CD4-positive, alpha-beta memory T cell (primary cell): ENCODE data around the gene GAS6. TPM values are rescaled to one million over a fixed set of nuclear protein-coding genes. Genes with fewer than 3 reads are reported as not detected.
"Not testable (repeated sequence)": the region's sequence is repeated elsewhere in the genome, so short reads cannot be mapped to it uniquely, and the experiment has no call there.

Source experiments
- CTCF ChIA-PET: fragments of 350-600 bp; sonication (Branson Sonifier 250); formaldehyde crosslinking; loops from one replicate; lab custom pipeline; 2021; ENCODE audit warnings: inconsistent platforms; ENCODE audit not compliant: partially characterized antibody; lab: Charles Lee
- POLR2A ChIA-PET: fragments of 350-600 bp; sonication (Branson Sonifier 250); formaldehyde crosslinking; loops from one replicate; lab custom pipeline; 2021; ENCODE audit not compliant: partially characterized antibody; lab: Charles Lee
- DNase-seq, 5 donors: peaks; one replicate each; pipeline versions ENCODE4 v3.0.0 to v3.0.0-alpha.2; 2020 to 2022; ENCODE audit warnings: mixed read lengths in 1 of 5
- H3K27ac ChIP-seq: one replicate; pipeline ENCODE4 v1.7.0; 2013; ENCODE audit warnings: low read depth, low read length
- H3K27me3 ChIP-seq: 2 replicates; pipeline ENCODE4 v1.7.0; 2013; ENCODE audit warnings: mild to moderate bottlenecking, low read length, moderate library complexity; ENCODE audit not compliant: insufficient read depth
- H3K36me3 ChIP-seq: 2 replicates; pipeline ENCODE4 v1.7.0; 2013; ENCODE audit warnings: mild to moderate bottlenecking, low read length, moderate library complexity; ENCODE audit not compliant: insufficient read depth
- H3K4me1 ChIP-seq: 2 replicates; pipeline ENCODE4 v1.7.0; 2013; ENCODE audit warnings: mild to moderate bottlenecking, low read length, moderate library complexity; ENCODE audit not compliant: insufficient read depth
- H3K4me3 ChIP-seq, 2 donors: one replicate each; pipeline ENCODE4 v1.7.0; 2013; ENCODE audit warnings: low read length in 2 of 2, mild to moderate bottlenecking in 1 of 2
- H3K9me3 ChIP-seq, 2 donors: one replicate each; pipeline ENCODE4 v1.7.0; 2013; ENCODE audit warnings: low read length in 2 of 2, control low read depth in 1 of 2; ENCODE audit not compliant: control insufficient read depth in 1 of 2
- H3K27ac Mint-ChIP-seq, 7 donors: one replicate each; pipeline ENCODE4 v1.8.0; 2020 to 2021; ENCODE audit warnings: mixed read lengths in 7 of 7, mild to moderate bottlenecking in 6 of 7, inconsistent platforms in 3 of 7, moderate library complexity in 3 of 7
- H3K27me3 Mint-ChIP-seq, 2 donors: one replicate each; pipeline ENCODE4 v1.8.0; 2020 to 2021; ENCODE audit warnings: mixed read lengths in 2 of 2
- H3K36me3 Mint-ChIP-seq, 2 donors: one replicate each; pipeline ENCODE4 v1.8.0; 2020 to 2021; ENCODE audit warnings: mixed read lengths in 2 of 2, inconsistent platforms in 1 of 2, mild to moderate bottlenecking in 1 of 2
- H3K4me1 Mint-ChIP-seq, 4 donors: one replicate each; pipeline ENCODE4 v1.8.0; 2020 to 2021; ENCODE audit warnings: mixed read lengths in 4 of 4, mild to moderate bottlenecking in 1 of 4
- H3K4me3 Mint-ChIP-seq, 8 donors: one replicate each; pipeline ENCODE4 v1.8.0; 2020 to 2021; ENCODE audit warnings: mixed read lengths in 8 of 8, mild to moderate bottlenecking in 7 of 8, moderate library complexity in 6 of 8, inconsistent platforms in 3 of 8
- H3K9me3 Mint-ChIP-seq, 8 donors: one replicate each; pipeline ENCODE4 v1.8.0; 2020 to 2021; ENCODE audit warnings: mixed read lengths in 8 of 8, mild to moderate bottlenecking in 5 of 8, inconsistent platforms in 3 of 8, moderate library complexity in 1 of 8
- intact Hi-C: fragments of 100-400 bp; cut with micrococcal nuclease; formaldehyde crosslinking; loops from one replicate; pipeline ENCODE4 v1.15.1; 2023
- polyA plus RNA-seq, 2 donors: library from polyadenylated mRNA; unstranded; fragments of 300-500 nt; fragmentation: Illumina TruSeq; gene quantifications; one replicate each; pipeline ENCODE4 v1.2.3, GENCODE V29; 2021
- total RNA-seq, 2 experiments: library from RNA; stranded (reverse); gene quantifications; one replicate each; pipeline ENCODE4 v1.2.3, GENCODE V29; 2021

The GAS6 gene
- total and polyA plus RNA-seq, 4 experiments from 2014 or later, result 0.39 to 17.2 (median 8.8) TPM

DNA sequence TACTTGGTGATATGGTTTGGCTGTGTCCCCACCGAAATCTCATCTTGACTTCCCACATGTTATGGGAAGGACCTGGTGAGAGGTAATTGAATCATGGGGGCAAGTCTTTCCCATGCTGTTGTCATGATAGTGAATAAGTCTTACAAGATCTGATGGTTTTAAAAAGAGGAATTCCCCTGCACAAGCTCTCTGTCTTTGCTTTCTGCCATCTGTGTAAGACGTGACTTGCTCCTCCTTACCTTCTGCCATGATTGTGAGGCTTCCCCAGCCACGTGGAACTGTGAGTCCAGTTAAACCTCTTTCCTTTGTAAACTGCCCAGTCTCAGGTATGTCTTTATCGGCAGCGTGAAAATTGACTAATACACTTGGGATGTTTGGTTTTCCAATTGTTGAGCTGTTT is 4.0 kb upstream of the GAS6 start:
- H3K4me3 ChIP-seq, H3K9me3 ChIP-seq, DNase-seq, H3K36me3 Mint-ChIP-seq, H3K4me1 ChIP-seq, CTCF ChIA-PET, intact Hi-C loops, H3K27ac ChIP-seq, POLR2A ChIA-PET, H3K27ac Mint-ChIP-seq, H3K4me3 Mint-ChIP-seq, H3K9me3 Mint-ChIP-seq, H3K36me3 ChIP-seq: not testable (repeated sequence)
- Mint-ChIP-seq H3K4me1 (peaks cover 4 to 16% (median 6%) of the 10 kb centered on the region in 4 donors), H3K27me3 (peaks cover 37 to 39% of the 10 kb centered on the region in 2 donors)
- H3K27me3 ChIP-seq, result peaks cover 13% of the 10 kb centered on the region

DNA sequence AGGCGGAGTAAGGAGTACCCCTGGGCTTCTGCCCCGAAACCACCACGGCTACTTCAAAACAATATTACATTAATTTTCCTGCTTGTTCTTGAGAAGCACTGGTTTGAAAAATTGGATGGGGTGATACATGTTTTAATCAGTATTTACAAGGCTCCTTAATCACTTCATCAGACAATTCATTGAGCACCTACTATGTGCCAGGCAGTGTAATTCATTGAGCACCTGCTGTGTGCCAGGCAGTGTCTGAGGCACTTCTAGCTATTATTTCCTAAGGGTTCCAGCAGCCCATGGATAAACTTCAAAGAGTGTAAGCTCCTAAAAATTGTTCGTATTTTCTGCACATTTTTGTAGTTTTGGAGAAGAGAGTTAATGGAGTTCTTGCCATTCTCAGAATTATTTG is 1.6 kb upstream of the GAS6 start:
- peaks cover 36 to 48% of the 10 kb centered on the region in 2 donors for H3K27me3 Mint-ChIP-seq
- no peaks in the 10 kb centered on the region for H3K9me3 ChIP-seq
- peaks cover 12% of the 10 kb centered on the region for H3K4me1 ChIP-seq
- H3K36me3 ChIP-seq, result no peaks in the 10 kb centered on the region
- peaks cover 19% of the 10 kb centered on the region for H3K27me3 ChIP-seq
- peaks cover 4 to 21% (median 10%) of the 10 kb centered on the region in 4 donors for H3K4me1 Mint-ChIP-seq
- H3K4me3 Mint-ChIP-seq, result peak overlapping the region; percentile 0 to 69 (median 50)
- H3K27ac Mint-ChIP-seq, result peak overlapping the region in 1 of 7 donors; percentile 42
- no peak for DNase-seq
- no peak overlapping the region for H3K27ac ChIP-seq
- peaks cover 0 to 6% (median 3%) of the 10 kb centered on the region in 8 donors for H3K9me3 Mint-ChIP-seq
- POLR2A ChIA-PET, result no interaction called here
- H3K4me3 ChIP-seq, result no peak overlapping the region
- intact Hi-C loops, result no loop called here
- peaks cover 2 to 8% of the 10 kb centered on the region in 2 donors for H3K36me3 Mint-ChIP-seq
- CTCF ChIA-PET, result no interaction called here

DNA sequence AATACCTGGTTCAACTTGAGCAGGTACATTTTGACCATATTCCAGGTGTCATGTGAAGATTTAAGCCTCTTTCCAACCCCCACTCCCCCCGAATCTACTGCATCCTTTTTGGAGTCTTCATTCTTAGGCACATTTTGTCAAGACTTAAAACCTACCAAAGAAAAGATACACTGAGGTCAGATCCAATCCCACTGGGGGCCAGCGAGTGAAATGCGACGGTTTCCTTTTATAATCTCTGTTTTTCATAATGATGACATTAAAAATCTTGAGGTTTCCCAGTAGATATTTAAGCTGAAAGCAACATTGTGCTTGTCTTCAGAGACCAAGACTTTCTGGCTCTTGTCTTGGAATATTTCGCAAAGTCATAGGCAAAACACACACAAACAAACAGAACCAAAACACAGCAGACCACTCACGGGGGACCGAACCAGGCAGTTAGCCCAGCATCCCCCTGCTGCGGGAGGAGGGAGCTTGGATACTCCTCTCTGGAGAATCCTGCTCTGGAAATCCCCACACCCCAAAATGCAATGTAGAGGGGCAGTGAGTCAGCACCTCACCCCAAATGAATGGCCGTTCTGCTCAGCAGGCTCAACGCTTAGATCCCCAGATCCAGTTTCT is 506 bp upstream of the GAS6 start:
- CTCF ChIA-PET, result no interaction called here
- Histone ChIP-seq H3K36me3 (no peaks in the 10 kb centered on the region), H3K4me3 (no peak overlapping the region), H3K9me3 (no peaks in the 10 kb centered on the region), H3K27ac (no peak overlapping the region), H3K27me3 (peaks cover 19% of the 10 kb centered on the region), H3K4me1 (peaks cover 12% of the 10 kb centered on the region)
- no peak for DNase-seq
- H3K27me3 Mint-ChIP-seq, result peaks cover 33 to 45% of the 10 kb centered on the region in 2 donors
- peaks cover 0 to 6% (median 3%) of the 10 kb centered on the region in 8 donors for H3K9me3 Mint-ChIP-seq
- peaks cover 2 to 8% of the 10 kb centered on the region in 2 donors for H3K36me3 Mint-ChIP-seq
- peaks cover 4 to 22% (median 10%) of the 10 kb centered on the region in 4 donors for H3K4me1 Mint-ChIP-seq
- peak overlapping the region in 2 of 7 donors; percentile 52 to 71 for H3K27ac Mint-ChIP-seq
- POLR2A ChIA-PET, result no interaction called here
- H3K4me3 Mint-ChIP-seq, result peak overlapping the region; percentile 57 to 90 (median 82)
- intact Hi-C loops, result no loop called here

DNA sequence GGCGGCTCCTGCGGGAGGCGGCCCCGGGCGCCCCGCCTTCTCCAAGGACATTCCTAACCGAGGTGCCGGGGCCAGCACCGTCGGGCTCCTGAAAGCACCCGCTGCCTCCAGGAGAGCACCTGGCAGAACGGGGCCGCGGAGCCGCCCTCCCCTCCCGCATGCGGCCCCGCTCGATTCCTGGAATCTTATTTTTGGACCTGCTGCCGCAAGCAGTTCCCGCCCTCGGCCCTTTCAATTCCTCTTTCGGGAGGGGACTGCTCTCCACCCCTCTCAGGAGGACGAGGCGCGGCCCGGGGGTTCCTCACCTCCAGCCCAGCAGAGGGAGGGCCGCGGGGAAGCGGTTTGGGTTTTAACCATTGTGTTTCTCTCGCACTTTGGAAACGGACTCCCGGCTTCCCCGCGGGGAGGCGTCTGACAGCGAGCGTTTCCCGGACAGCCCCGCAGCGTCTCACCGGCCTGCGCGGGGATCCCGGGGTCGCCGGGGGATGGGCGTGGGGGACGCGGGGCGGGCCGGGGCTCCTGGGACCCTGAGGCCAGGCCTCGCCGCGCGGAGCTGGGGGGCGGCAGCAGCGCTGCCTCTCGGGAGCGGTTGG is 849 bp downstream of the GAS6 start:
- ChIA-PET POLR2A (no interaction called here), CTCF (no interaction called here)
- Mint-ChIP-seq H3K27me3 (peaks cover 27 to 39% of the 10 kb centered on the region in 2 donors), H3K9me3 (peaks cover 0 to 5% (median 2%) of the 10 kb centered on the region in 8 donors), H3K4me3 (peak overlapping the region in 7 of 8 donors; percentile 45 to 76 (median 67)), H3K27ac (no peak overlapping the region), H3K36me3 (peaks cover 2 to 8% of the 10 kb centered on the region in 2 donors), H3K4me1 (peaks cover 6 to 26% (median 10%) of the 10 kb centered on the region in 4 donors)
- no peaks in the 10 kb centered on the region for H3K36me3 ChIP-seq
- intact Hi-C loops, result loop anchor here (2.0 kb wide), 1 partner anchor 16 kb away; no protein-coding TSS in a partner anchor
- H3K4me3 ChIP-seq, result no peak overlapping the region
- H3K27ac ChIP-seq, result no peak overlapping the region
- H3K9me3 ChIP-seq, result no peaks in the 10 kb centered on the region
- peaks cover 19% of the 10 kb centered on the region for H3K27me3 ChIP-seq
- no peak for DNase-seq
- H3K4me1 ChIP-seq, result peaks cover 12% of the 10 kb centered on the region

DNA sequence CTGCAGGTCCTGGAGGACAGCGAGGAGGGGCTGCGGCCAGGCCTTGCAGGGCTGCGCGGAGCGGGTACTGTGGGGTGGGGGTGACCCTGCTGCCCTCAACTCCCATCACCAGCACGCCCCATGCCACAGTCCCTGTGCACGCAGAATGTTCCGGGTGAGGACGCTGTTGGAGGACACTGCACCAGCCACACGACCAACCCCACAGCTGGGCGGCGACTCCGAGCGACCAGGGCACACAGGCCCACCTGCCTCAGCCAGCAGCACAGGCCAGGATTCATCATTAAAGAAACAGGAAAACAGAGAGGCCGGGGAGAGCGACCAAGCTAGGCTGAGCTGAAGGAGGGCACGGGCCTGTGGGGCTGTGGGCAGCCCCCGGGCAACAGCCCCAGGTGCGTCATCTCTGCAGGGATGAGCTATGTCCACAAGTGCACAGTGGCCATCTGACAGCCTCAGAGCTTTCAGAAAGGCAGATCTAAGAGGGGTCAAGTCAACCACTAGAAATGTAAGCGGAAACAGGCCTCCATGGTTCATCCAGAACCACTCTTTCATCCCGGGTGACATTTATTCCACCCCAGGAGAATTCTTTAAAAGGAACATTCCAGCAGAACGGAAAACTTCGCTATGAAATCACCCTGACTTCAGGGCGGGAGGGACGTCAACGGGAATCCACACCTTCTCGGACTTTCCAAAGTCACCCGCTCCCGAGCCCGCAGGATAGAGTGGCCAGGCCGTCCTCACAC is 1.5 kb downstream of the GAS6 start:
- intact Hi-C loops, result loop anchor here (2.0 kb wide), 1 partner anchor 16 kb away; no protein-coding TSS in a partner anchor
- CTCF ChIA-PET, result no interaction called here
- no peak overlapping the region for H3K4me3 ChIP-seq
- DNase-seq, result no peak
- Mint-ChIP-seq H3K4me3 (peak overlapping the region; percentile 51 to 84 (median 77)), H3K27ac (no peak overlapping the region), H3K27me3 (peaks cover 25 to 36% of the 10 kb centered on the region in 2 donors), H3K4me1 (peaks cover 6 to 26% (median 10%) of the 10 kb centered on the region in 4 donors), H3K9me3 (peaks cover 0 to 2% (median 0%) of the 10 kb centered on the region in 8 donors), H3K36me3 (peaks cover 2 to 8% of the 10 kb centered on the region in 2 donors)
- POLR2A ChIA-PET, result no interaction called here
- peaks cover 12% of the 10 kb centered on the region for H3K4me1 ChIP-seq
- H3K27me3 ChIP-seq, result peaks cover 19% of the 10 kb centered on the region
- H3K27ac ChIP-seq, result no peak overlapping the region
- H3K36me3 ChIP-seq, result no peaks in the 10 kb centered on the region
- no peaks in the 10 kb centered on the region for H3K9me3 ChIP-seq

DNA sequence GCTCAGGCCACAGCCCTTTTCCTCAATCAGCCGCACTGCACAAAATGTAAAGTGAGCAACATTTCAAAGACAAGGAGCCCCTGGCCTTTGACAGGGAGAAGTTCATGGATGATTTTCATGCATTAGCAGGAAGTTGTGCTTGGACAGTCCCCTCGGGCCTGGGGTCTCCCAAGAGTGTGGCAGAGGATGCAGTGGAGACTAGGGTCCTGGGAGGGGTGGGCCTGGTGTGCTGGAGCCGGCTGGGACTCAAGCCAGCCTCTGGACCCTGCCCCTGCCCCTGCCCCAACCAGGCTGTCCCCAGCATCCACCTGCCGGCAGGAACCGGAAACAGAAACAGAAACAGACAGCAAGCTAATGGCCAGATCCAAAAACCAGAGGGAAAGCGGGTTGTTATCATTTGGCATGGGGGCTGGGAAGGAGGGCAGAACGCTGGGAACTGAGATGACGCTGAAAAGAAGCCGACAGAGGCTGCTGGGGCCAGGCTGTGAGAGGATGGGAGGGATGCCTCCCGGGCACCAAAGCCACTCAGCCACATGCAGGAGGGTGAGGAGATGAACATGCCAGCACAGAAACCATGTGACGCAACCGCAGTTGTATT is 2.3 kb downstream of the GAS6 start:
- H3K4me3 Mint-ChIP-seq, result peak overlapping the region in 5 of 8 donors; percentile 13 to 61 (median 41)
- H3K27me3 ChIP-seq, result peaks cover 15% of the 10 kb centered on the region

More for the DNA sequence above, 2.3 kb downstream of the GAS6 start:
- H3K9me3 ChIP-seq, result no peaks in the 10 kb centered on the region
- no peaks in the 10 kb centered on the region for H3K36me3 ChIP-seq
- no peak overlapping the region for H3K27ac ChIP-seq
- Mint-ChIP-seq H3K27me3 (peaks cover 25 to 34% of the 10 kb centered on the region in 2 donors), H3K9me3 (peaks cover 0 to 2% (median 0%) of the 10 kb centered on the region in 8 donors), H3K36me3 (peaks cover 2 to 8% of the 10 kb centered on the region in 2 donors), H3K27ac (peak overlapping the region in 1 of 7 donors; percentile 13), H3K4me1 (peaks cover 6 to 26% (median 10%) of the 10 kb centered on the region in 4 donors)
- intact Hi-C loops, result loop anchor here (2.0 kb wide), 1 partner anchor 15 kb away; no protein-coding TSS in a partner anchor
- H3K4me3 ChIP-seq, result no peak overlapping the region
- H3K4me1 ChIP-seq, result peaks cover 12% of the 10 kb centered on the region
- CTCF ChIA-PET, result no interaction called here
- POLR2A ChIA-PET, result no interaction called here
- DNase-seq, result no peak
